Activated CD4-positive, CD25-positive, alpha-beta regulatory T cell treated with anti-CD3 and anti-CD28 coated beads, Interleukin-2, amount 50 U/mL, for 72 hours (primary cell): Measurements from ENCODE around the gene MVB12B.

Experiments used
- DNase-seq: peaks from one replicate; pipeline ENCODE4 v3.0.0; 2021

The MVB12B gene

DNA sequence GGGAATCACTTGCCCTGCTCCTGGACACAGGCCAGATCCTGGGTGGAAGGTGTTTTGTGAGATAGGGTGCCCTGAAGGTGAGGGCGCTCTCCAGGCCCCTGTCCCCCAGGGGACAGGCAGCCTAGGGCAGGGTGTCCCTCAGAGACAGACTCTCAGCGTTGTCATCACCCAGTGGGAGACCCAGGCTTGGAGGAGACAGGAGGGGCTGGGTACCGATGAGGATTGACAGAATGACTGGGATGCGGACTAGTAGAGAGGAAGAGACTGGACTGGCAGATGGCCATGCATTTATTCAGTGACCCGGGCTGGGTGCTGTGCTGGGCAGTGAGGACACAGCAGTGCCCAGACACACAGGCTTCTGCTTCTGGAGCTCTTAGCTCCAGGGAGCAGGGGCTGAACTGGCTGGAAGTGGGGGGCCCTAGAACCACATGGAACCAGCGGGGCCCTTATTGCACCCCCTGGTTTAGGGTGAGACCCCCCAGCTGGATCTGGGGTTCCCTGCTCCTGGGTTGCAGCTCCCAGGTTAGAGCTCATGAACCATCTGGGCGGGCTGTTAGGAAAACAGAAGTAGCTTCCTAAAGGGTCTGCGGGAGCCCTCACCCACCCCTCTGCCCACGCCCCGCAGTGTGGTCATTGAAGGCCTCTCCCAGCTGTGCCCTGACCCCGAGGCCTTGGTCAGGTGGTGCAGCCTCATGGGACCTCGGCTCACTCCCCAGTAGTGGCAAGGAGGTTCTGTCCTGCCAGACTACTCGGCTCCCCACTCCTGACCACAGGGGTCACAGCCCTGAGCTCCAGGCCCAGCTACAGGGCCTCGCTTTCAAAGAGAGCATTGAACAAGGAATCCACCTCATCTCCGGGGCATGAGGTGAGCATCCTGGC lies 170.4 kb downstream of the MVB12B start:
- DNase-seq: no peak

DNA sequence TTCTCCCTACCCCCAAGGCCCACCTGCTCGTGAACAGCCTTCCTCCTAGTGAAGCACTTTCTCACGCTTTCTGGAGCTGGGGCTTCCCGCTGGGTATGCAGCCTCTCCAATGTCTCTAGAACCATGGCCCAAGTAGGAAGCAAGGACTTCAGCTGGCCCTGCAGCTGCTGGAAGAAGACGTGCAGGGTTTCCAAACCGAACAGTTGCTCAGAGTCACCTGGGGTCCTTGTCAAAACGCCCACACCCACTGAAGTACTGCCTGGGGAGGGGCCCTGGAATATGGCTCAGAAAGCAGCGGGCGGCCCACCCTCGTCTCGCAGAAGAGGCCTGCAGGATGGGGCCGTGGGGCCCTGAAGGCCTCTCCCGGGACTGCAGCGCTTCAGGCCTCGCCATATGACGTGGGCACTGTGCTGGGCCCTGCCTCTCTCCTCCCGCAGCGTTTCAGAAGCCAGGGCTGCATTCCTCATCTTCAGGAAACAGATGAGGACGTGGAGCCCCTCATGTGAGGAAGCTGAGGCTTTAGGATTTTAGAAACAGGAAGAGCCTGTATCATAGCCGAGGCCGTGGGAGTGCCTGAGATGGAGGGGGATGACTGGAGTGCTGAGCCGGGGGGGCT lies 171.1 kb downstream of the MVB12B start:
- no peak for DNase-seq

DNA sequence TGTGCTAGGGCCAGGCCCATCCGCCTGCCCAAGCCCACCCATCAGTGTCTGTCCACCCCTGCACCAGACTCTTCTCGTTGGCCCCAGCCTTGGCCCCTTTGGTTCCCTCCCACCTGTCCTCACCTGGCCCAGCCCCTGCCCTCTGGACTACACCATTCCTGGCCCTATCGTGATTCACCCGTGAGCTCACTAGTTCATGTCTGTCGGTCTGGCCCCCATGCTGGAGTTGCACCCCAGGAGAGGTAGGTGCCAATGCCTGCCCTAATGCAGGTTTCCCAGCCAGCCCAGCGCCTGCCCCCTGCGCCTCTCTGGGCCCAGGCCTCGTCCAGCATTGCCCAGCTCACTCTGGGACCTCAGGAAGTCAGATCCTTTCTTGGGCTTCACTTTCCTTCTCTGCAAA lies 171.7 kb downstream of the MVB12B start:
- DNase-seq: no peak

GRCh38 chr9:126499005-126499910 lies 172.6 kb downstream of the MVB12B start:
- peak; percentile 63 for DNase-seq

- DNase-seq: no peak
These were observed 173.4 kb downstream of the MVB12B start for GRCh38 chr9:126499911-126500599.

DNA sequence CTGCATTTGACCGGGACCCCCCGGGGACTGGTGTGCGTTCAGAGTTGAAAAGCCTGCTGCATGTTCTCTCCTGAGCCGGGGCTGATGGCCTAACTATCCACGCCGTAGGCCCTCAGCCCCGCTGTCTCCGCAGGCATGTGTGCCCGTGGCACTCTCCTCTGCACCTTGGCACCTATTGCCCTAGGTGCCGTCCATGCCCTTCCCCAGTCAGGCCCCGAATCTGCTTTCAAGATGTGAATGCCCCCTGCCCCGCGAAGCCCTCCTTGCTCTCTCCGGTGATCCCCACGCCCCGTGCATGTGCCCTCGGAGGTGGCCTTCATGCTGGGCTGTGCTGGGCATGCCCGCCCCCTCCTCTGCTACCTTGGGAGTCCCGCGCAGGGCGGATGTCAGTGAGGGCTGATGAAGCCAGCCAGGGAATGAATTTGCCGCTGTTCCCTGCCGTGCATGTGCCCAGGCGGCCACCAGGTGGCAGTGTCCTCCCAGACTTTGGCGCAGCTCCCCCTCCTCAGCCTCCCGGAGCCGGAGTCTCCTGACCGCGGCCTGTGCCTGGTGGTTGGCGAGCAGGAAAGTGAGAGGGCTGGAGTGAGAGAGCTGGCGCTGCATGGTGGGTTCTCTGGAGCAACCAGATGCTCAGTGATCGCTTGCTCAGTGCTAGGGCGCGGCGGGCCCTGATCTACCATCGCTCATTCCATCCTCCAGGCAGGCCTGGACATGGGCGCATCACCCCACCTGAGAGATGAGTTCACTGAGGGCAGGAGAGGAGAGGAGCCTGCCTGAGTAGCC lies 174.2 kb downstream of the MVB12B start:
- DNase-seq: peak; percentile 77

DNA sequence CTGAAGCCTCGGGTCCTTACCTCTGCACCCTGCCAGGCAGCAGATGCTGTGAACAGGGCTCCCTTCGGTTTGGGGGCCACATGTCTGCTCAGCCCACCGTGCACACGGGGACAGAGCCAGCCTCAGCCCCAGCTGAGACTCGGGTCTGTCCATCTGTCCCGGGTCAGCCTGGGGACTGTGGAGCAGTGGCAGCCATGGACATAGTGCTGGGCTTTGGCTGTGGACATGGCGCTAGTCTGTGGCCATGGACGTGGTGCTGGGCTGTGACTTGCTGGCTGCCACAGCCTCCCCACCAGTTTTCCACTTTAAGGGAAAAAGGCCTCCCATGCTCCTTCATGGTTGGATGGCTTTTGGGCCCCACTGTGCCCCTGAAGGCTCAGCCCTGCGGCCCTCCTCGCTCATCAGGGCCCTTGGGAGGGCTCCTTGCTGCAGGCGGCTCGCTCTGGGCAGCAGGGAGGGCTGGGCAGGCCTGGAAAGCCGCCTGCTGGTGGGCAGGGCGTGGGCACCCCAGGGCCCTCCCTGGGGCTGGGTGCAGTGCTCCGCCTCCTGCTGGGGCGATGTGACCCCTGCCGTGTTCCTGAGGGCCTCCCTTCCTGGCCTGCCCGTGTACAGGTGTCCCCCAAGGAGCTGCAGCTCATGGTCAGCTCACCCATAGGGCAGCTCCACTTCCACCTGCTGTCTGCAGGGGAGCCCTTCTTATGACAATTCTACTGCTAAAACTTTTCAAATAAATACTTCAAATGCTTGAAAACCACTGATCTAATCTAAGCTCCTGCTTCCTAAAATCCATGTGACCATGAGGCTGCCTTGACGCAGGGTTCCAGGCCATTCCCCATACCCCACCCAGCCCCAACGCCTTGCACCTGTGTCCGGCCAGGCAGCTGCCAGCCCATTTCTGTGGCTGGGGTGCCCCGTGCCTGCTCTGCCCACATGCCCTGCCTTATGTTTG lies 175.0 kb downstream of the MVB12B start:
- no peak for DNase-seq

DNA sequence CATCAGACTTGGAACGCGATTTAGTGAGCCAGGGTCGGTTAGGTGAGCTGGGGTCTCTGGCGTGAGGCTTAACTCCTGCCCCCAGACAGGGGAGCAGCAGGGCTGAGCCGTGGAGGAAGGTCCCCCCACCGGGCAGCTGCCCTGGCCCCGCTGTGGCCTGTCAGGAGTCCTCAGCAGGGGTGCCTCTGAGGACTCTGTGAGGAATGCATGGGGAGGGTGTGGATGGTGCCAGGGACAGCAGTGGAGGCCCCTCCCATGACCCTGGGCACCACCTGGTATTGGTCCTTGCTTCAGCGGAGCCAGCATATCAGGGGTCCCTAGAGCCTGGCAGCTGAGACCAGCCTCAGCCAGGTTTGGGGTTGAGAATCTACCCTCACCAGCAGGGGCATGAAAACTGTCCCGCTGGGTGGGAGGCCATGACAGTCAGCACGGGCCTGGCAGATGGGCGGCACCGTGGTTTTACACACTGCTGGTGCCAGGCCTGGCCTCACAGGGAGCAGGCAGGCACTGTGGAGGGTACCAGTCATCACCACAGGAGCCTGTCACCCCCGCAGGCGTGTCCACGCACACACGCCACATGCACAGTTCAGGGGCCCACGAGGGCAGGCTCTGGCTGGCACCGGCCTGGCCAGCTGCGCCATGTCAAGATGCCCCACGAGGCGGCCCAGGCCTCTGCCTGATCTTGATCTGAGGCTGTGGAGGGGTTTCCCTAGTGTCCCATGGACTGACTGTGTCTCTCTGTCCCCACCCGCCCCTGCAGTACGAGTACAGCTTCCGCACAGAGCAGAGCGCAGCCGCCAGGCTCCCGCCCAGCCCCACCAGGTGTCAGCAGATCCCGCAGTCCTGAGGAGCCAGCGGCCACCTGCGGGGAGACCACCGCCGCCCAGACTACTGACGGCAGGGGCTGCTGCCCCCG lies 176.0 kb downstream of the MVB12B start:
- no peak for DNase-seq

- no peak for DNase-seq
These were observed 176.9 kb downstream of the MVB12B start for GRCh38 chr9:126503333-126504085.

GRCh38 chr9:126504086-126504976 lies 177.7 kb downstream of the MVB12B start:
- no peak for DNase-seq

DNA sequence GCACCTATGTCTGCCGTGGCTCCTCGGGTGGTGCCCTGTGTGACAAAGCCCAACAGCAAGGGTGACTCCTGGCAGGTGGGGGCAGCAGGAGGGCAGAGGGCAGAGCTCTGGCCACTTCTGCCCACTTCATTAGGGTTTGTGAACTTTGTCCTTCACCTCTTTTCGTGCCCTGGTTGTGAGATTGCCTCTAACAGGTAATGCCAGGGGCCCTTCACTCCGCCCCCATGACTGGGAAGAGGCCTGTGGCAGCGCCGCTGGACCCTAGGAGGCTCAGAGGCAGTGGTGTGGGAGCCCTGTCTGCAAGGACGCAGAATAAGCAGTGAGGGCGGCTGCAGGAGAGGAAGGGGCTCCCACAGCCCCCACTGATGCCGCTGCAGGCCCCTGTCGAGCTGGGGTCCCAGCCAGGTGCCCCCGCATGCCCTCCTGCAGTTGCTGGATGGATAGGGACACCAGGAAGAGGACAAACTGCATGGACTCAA lies 178.4 kb downstream of the MVB12B start:
- no peak for DNase-seq

- DNase-seq: no peak
These were observed 179.2 kb downstream of the MVB12B start for GRCh38 chr9:126505697-126506346.

- no peak for DNase-seq
These were observed 180.0 kb downstream of the MVB12B start for GRCh38 chr9:126506361-126507317.

DNA sequence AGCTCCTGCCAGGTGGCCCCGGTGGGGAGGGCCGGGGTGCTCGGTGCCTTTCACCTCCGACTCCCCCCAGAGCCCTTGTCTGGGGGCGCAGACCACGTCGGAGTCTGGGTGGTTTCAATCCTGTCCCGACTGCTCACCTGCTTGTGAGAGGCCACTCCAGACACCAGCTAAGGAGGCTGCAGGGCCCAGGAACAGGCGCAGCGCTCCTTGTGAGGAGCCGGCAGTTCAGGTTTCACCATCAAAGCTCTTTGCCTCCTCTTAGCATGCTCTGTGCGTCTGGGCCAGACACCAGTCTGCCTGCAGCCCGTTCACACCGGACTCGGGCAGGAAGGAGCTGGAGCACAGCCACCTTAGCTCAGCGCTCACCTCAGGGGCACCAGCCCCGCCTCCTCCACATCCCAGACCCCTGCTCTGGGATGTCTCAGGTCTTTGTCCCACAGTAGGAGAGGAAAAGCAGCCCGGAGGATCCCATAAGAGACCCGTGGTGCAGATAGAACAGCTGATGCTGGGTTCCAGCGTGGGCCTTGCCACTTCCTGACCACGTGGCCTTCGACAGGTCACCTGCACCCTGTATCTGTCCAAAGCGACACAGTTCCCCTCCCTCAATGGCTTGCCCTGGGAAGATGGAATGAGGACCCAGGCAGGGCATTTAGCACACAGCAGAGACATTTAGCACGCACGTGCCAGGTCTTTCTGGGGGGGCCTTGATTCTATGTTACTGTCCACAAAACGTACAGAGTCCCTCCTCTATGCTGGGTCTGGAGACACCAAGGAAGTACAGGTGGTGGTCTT lies 180.9 kb downstream of the MVB12B start:
- DNase-seq: no peak

DNA sequence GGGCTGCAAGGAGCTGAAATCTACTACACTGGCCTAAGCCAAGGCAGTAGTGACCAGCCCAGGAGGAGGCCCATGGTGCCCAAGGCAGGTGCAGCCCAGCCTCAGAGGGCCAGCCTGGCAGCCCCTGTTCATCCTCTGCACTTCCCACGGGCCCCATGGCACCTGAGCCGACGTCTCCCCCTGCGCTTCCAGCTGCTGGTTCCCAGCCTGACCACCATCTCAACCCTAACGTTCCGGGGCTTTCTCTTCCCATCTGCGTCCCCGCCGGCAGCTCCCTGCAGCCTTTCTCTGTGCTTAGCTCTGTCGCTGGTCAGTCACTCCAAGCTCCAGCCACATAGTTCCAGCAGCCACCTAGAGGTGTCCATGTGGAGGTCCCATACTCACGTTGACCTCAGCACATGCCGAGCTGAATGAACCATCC lies 181.6 kb downstream of the MVB12B start:
- no peak for DNase-seq
